Neural cell (in vitro differentiated cells): Measurements from ENCODE around the gene KMO. TPM values are rescaled to one million over a fixed set of nuclear protein-coding genes. Genes with fewer than 3 reads are reported as not detected.
A peak's percentile ranks its signal among the peaks of the same experiment; 100 is the strongest.

Experiments
- H2AFZ ChIP-seq: fragments of 200-600, 300-800 bp; sonication (generic), shearing (Covaris generic); 2 replicates; pipeline ENCODE4 v1.6.0; 2014; ENCODE audit warnings: low read depth, mild to moderate bottlenecking, antibody characterized with exemption, low read length, moderate library complexity
- H3F3A ChIP-seq: fragments of 200-600 bp; shearing (Covaris generic); 2 replicates; pipeline ENCODE4 v1.6.1; 2016; ENCODE audit warnings: mild to moderate bottlenecking, moderate library complexity, mixed read lengths, antibody characterized with exemption, low read length; ENCODE audit not compliant: insufficient read depth, poor library complexity, severe bottlenecking
- H3K27ac ChIP-seq: fragments of 200-600, 300-800 bp; sonication (generic), shearing (Covaris generic); 2 replicates; pipeline ENCODE4 v1.5.1; 2014; ENCODE audit warnings: mild to moderate bottlenecking, low read length, moderate library complexity
- H3K27me3 ChIP-seq: fragments of 300-800, 200-600 bp; sonication (generic), shearing (Covaris generic); 2 replicates; pipeline ENCODE4 v1.6.0; 2014; ENCODE audit warnings: mild to moderate bottlenecking, low read depth, low read length, moderate library complexity; ENCODE audit not compliant: insufficient read depth
- H3K36me3 ChIP-seq: fragments of 300-800, 200-600 bp; sonication (generic), shearing (Covaris generic); 2 replicates; pipeline ENCODE4 v1.5.1; 2014; ENCODE audit warnings: mild to moderate bottlenecking, antibody characterized with exemption, low read length, moderate library complexity; ENCODE audit not compliant: insufficient read depth
- H3K4me2 ChIP-seq: fragments of 300-800, 200-600 bp; sonication (generic), shearing (Covaris generic); 2 replicates; pipeline ENCODE4 v1.6.0; 2014; ENCODE audit warnings: mild to moderate bottlenecking, low read length
- H3K4me3 ChIP-seq: fragments of 300-800, 200-600 bp; sonication (generic), shearing (Covaris generic); 2 replicates; pipeline ENCODE4 v1.5.1; 2014; ENCODE audit warnings: mild to moderate bottlenecking, low read length, moderate library complexity
- H3K79me2 ChIP-seq: fragments of 200-600 bp; shearing (Covaris generic); replicated peaks from 2 replicates; pipeline ENCODE4 v1.6.0; 2014; ENCODE audit warnings: mild to moderate bottlenecking, low read length, moderate library complexity; ENCODE audit not compliant: insufficient read depth
- H3K9ac ChIP-seq: fragments of 300-800, 200-600 bp; sonication (generic), shearing (Covaris generic); 2 replicates; pipeline ENCODE4 v1.6.1; 2016; ENCODE audit warnings: mild to moderate bottlenecking, low read length, mixed read lengths
- H3K9me2 ChIP-seq: fragments of 200-600 bp; shearing (Covaris generic); 2 replicates; pipeline ENCODE4 v1.6.1; 2016; ENCODE audit warnings: mild to moderate bottlenecking, low read length, mixed read lengths; ENCODE audit not compliant: insufficient read depth
- H3K9me3 ChIP-seq: fragments of 200-600, 300-800 bp; sonication (generic), shearing (Covaris generic); 2 replicates; pipeline ENCODE4 v1.6.1; 2016; ENCODE audit warnings: mild to moderate bottlenecking, mixed run types, low read length, moderate library complexity, mixed read lengths
- H4K20me1 ChIP-seq: fragments of 200-600 bp; shearing (Covaris generic); 2 replicates; pipeline ENCODE4 v1.6.1; 2016; ENCODE audit warnings: mild to moderate bottlenecking, mixed run types; ENCODE audit not compliant: insufficient read depth
- EP300 ChIP-seq: fragments of 450-650 bp; conservative IDR thresholded peaks from 2 replicates; pipeline ENCODE4 v1.6.1; 2014; ENCODE audit warnings: antibody characterized with exemption, mild to moderate bottlenecking, moderate library complexity; ENCODE audit not compliant: poor library complexity, severe bottlenecking
- EZH2 ChIP-seq: fragments of 200-600, 300-800 bp; shearing (Covaris generic), sonication (generic); IDR thresholded peaks from 2 replicates; pipeline ENCODE4 v1.6.1; 2014; ENCODE audit warnings: antibody characterized with exemption, low read length, borderline replicate concordance, mild to moderate bottlenecking; ENCODE audit not compliant: insufficient read depth, poor library complexity, severe bottlenecking
- MXI1 ChIP-seq: fragments of 450-650 bp; conservative IDR thresholded peaks from 2 replicates; pipeline ENCODE4 v1.6.1; 2014; ENCODE audit warnings: antibody characterized with exemption, mild to moderate bottlenecking; ENCODE audit not compliant: poor library complexity, severe bottlenecking
- POLR2AphosphoS5 ChIP-seq: IDR thresholded peaks from 2 replicates; pipeline ENCODE4 v1.6.1; 2012
- RAD21 ChIP-seq: fragments of 450-650 bp; conservative IDR thresholded peaks from 2 replicates; pipeline ENCODE4 v1.6.1; 2014; ENCODE audit warnings: antibody characterized with exemption, mild to moderate bottlenecking, moderate library complexity
- SMC3 ChIP-seq: fragments of 450-650 bp; conservative IDR thresholded peaks from 2 replicates; pipeline ENCODE4 v1.6.1; 2014; ENCODE audit warnings: antibody characterized with exemption, mild to moderate bottlenecking, moderate library complexity; ENCODE audit not compliant: poor library complexity
- TAF1 ChIP-seq: IDR thresholded peaks from 2 replicates; pipeline ENCODE4 v1.6.1; 2012; ENCODE audit warnings: low read depth
- polyA plus RNA-seq: library from polyadenylated mRNA; depleted of rRNA; stranded (reverse); fragments of >200 nt; gene quantifications from 2 replicates; pipeline ENCODE4 v1.2.3, GENCODE V29; 2014
- TF ChIP-seq, protein P1 (sequence below): IDR thresholded peaks from 2 replicates; pipeline ENCODE4 v1.6.1; 2012; ENCODE audit warnings: borderline replicate concordance
- TF ChIP-seq, protein P2 (sequence below): fragments of 450-650 bp; IDR thresholded peaks from 2 replicates; pipeline ENCODE4 v1.5.1; 2014; ENCODE audit warnings: antibody characterized with exemption, mild to moderate bottlenecking, moderate library complexity; ENCODE audit not compliant: poor library complexity, severe bottlenecking

Gene KMO
- polyA plus RNA-seq, 1 donor from 2014 or later, result 0.72 TPM

DNA sequence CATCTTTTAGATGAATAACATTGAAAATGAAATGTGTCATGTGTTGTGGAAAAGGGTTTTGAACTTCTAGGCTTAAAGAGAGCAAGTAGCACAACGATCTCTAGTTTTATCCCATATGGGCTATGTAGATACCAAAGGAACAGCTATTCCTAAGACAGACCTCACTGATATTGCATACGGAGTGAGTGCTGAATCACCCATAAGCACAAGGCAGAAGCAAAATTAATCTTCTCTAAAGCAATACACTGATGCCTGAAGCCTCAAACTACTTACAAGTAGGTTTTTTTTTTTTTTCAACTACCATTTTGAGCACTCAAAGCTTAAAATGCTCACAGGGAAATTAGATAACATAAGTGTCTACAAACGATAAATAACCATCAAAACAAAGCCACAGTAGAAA, 5.0 kb upstream of the KMO start:
- H2AFZ ChIP-seq, result no peak overlapping the region
- H4K20me1 ChIP-seq, result no peaks in the 10 kb centered on the region
- H3K36me3 ChIP-seq, result no peaks in the 10 kb centered on the region
- no peaks in the 10 kb centered on the region for H3K9me3 ChIP-seq
- H3K4me3 ChIP-seq, result no peak overlapping the region
- no peak overlapping the region for H3K9ac ChIP-seq
- no peaks in the 10 kb centered on the region for H3K9me2 ChIP-seq
- H3K79me2 ChIP-seq, result no peaks in the 10 kb centered on the region
- H3K27me3 ChIP-seq, result no peaks in the 10 kb centered on the region
- H3K27ac ChIP-seq, result no peak overlapping the region
- no peaks in the 10 kb centered on the region for H3F3A ChIP-seq
- no peak overlapping the region for H3K4me2 ChIP-seq
- TF ChIP-seq EZH2, result no peak
- TF ChIP-seq TAF1, result no peak
- no peak for TF ChIP-seq POLR2AphosphoS5
- no peak for TF ChIP-seq MXI1

DNA sequence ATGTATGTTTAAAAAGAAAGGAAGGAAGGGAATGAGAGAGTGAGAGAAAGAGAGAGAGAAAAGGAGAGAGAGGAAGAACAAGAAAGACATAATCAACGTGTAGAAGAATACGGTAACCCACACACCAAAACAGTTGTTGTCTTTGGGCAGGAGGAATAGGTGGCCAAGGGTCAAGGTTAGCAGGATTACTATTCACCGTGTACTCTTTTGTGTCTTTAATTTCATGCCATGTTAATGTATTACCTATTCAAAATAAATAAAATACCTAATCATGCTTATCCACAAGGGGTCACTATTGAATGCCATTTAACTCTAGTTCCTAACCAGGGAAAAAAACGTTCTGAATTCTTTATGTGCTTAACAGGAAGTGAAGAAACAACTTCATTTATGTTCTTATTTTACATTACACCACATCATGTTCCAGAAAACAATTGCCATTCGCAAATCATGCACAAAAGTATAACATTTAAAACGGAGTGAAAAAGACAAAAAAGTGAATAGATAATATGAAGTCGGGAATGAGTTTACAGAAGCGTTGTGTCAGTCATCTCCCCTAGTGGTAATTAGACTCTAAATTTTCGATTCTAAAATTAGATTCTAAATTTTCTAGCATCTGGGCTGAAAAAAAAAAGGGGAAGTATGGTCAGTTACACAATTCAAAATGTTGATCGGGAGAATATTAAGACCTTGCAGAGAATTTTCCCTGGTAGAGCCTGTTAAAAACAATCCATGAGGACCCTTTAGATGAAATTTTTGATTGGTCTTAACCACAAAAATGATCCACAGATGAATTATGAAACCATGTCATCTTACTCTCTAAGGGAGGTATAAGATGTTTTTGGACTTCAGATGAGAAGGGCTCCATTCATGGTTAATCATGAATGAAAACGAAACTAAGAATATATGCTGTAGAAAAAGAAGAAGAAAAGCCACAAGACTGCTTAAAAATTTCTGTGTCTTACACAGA, 700 bp upstream of the KMO start:
- H3K27ac ChIP-seq, result no peak overlapping the region
- no peaks in the 10 kb centered on the region for H4K20me1 ChIP-seq
- H3K9ac ChIP-seq, result no peak overlapping the region
- no peaks in the 10 kb centered on the region for H3F3A ChIP-seq
- no peak overlapping the region for H3K4me3 ChIP-seq
- H2AFZ ChIP-seq, result no peak overlapping the region
- peak overlapping the region; percentile 22 for H3K4me2 ChIP-seq
- H3K27me3 ChIP-seq, result no peaks in the 10 kb centered on the region
- H3K79me2 ChIP-seq, result no peaks in the 10 kb centered on the region
- H3K9me2 ChIP-seq, result no peaks in the 10 kb centered on the region
- H3K36me3 ChIP-seq, result no peaks in the 10 kb centered on the region
- no peaks in the 10 kb centered on the region for H3K9me3 ChIP-seq
- TF ChIP-seq SMC3 (peak; percentile 85), EZH2 (no peak), EP300 (no peak), TAF1 (no peak), MXI1 (no peak), POLR2AphosphoS5 (no peak), RAD21 (peak; percentile 83)
- TF ChIP-seq, protein P1, sequence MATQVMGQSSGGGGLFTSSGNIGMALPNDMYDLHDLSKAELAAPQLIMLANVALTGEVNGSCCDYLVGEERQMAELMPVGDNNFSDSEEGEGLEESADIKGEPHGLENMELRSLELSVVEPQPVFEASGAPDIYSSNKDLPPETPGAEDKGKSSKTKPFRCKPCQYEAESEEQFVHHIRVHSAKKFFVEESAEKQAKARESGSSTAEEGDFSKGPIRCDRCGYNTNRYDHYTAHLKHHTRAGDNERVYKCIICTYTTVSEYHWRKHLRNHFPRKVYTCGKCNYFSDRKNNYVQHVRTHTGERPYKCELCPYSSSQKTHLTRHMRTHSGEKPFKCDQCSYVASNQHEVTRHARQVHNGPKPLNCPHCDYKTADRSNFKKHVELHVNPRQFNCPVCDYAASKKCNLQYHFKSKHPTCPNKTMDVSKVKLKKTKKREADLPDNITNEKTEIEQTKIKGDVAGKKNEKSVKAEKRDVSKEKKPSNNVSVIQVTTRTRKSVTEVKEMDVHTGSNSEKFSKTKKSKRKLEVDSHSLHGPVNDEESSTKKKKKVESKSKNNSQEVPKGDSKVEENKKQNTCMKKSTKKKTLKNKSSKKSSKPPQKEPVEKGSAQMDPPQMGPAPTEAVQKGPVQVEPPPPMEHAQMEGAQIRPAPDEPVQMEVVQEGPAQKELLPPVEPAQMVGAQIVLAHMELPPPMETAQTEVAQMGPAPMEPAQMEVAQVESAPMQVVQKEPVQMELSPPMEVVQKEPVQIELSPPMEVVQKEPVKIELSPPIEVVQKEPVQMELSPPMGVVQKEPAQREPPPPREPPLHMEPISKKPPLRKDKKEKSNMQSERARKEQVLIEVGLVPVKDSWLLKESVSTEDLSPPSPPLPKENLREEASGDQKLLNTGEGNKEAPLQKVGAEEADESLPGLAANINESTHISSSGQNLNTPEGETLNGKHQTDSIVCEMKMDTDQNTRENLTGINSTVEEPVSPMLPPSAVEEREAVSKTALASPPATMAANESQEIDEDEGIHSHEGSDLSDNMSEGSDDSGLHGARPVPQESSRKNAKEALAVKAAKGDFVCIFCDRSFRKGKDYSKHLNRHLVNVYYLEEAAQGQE, result no peak
- TF ChIP-seq, protein P2, sequence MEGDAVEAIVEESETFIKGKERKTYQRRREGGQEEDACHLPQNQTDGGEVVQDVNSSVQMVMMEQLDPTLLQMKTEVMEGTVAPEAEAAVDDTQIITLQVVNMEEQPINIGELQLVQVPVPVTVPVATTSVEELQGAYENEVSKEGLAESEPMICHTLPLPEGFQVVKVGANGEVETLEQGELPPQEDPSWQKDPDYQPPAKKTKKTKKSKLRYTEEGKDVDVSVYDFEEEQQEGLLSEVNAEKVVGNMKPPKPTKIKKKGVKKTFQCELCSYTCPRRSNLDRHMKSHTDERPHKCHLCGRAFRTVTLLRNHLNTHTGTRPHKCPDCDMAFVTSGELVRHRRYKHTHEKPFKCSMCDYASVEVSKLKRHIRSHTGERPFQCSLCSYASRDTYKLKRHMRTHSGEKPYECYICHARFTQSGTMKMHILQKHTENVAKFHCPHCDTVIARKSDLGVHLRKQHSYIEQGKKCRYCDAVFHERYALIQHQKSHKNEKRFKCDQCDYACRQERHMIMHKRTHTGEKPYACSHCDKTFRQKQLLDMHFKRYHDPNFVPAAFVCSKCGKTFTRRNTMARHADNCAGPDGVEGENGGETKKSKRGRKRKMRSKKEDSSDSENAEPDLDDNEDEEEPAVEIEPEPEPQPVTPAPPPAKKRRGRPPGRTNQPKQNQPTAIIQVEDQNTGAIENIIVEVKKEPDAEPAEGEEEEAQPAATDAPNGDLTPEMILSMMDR, result peak; percentile 82
